ENCODE measurements around the gene MMP28. TPM values are rescaled to one million over a fixed set of nuclear protein-coding genes. Genes with fewer than 3 reads are reported as not detected.

Gene MMP28
- total RNA-seq, 4 donors from 2014 or later: 104 to 368 (median 128) TPM

- no peak for DNase-seq
- H3K9me3 ChIP-seq: no peaks in the 10 kb centered on the region
- no peak overlapping the region for H3K27ac ChIP-seq
- no peaks in the 10 kb centered on the region for H3K36me3 ChIP-seq
- TF ChIP-seq CTCF (IDR thresholded peaks at IDR 0.05): no peak
- no peak for TF ChIP-seq EP300 (IDR thresholded peaks at IDR 0.05; ENCODE audit: low read depth)
- no peak for TF ChIP-seq POLR2AphosphoS5 (IDR thresholded peaks at IDR 0.05)
- no peak for TF ChIP-seq POLR2A (IDR thresholded peaks at IDR 0.05)
- intact Hi-C loops (cut with DNase I; ENCODE audit: low total_unique reads) (loop anchor here (10.0 kb wide), 2 partner anchors 46 to 126 kb away; no protein-coding TSS in a partner anchor), in situ Hi-C loops (cut with MboI; ENCODE audit: low pct_ligation_motif_present in 1 of 4, low pct_unique_long_range_greater_than_20kb in 1 of 4, low sequenced_read_pairs in 3 of 4) (loop anchor here (10.0 to 25.0 kb wide), 4 partner anchors 129 to 604 kb away; partner anchors contain the start of genes NLE1 (in 1 of the 4) and UNC45B (in 1 of the 4))
- peaks cover 0 to 7% (median 5%) of the 10 kb centered on the region in 4 donors for H3K4me1 ChIP-seq
- WGBS, 2 donors (ENCODE audit: low coverage in 1 of 2): 33% methylated on average over 3 to 55 of the region's 73 CpGs
- H3K27me3 ChIP-seq: peaks cover 43% of the 10 kb centered on the region
- H3K4me3 ChIP-seq: peak overlapping the region in 1 of 4 donors; percentile 19
Observed at GRCh38 chr17:35740997-35741931, 54.2 kb downstream of the MMP28 start.

GRCh38 chr17:35740216-35740615 lies 55.2 kb downstream of the MMP28 start:
- H3K27ac ChIP-seq: no peak overlapping the region
- H3K27me3 ChIP-seq: peaks cover 43% of the 10 kb centered on the region
- intact Hi-C loops (cut with DNase I; ENCODE audit: low total_unique reads): loop anchor here (10.0 kb wide), 2 partner anchors 45 to 125 kb away; no protein-coding TSS in a partner anchor
- WGBS, 2 donors (ENCODE audit: low coverage in 1 of 2): 81% methylated on average over 7 of the region's 7 CpGs; no CpG with 5 or more reads in 1 of the 2 donors
- DNase-seq: no peak
- H3K9me3 ChIP-seq: no peaks in the 10 kb centered on the region
- H3K36me3 ChIP-seq: no peaks in the 10 kb centered on the region
- TF ChIP-seq CTCF (IDR thresholded peaks at IDR 0.05) (no peak), POLR2A (IDR thresholded peaks at IDR 0.05) (no peak), EP300 (IDR thresholded peaks at IDR 0.05; ENCODE audit: low read depth) (no peak), POLR2AphosphoS5 (IDR thresholded peaks at IDR 0.05) (no peak)
- H3K4me1 ChIP-seq: peaks cover 0 to 7% (median 5%) of the 10 kb centered on the region in 4 donors
- in situ Hi-C loops (cut with MboI; ENCODE audit: low pct_ligation_motif_present in 1 of 4, low pct_unique_long_range_greater_than_20kb in 1 of 4, low sequenced_read_pairs in 3 of 4): loop anchor here (10.0 to 25.0 kb wide), 4 partner anchors 128 to 603 kb away; partner anchors contain the start of genes NLE1 (in 1 of the 4) and UNC45B (in 1 of the 4)
- H3K4me3 ChIP-seq: no peak overlapping the region

- in situ Hi-C loops (cut with MboI; ENCODE audit: low pct_ligation_motif_present in 1 of 4, low pct_unique_long_range_greater_than_20kb in 1 of 4, low sequenced_read_pairs in 3 of 4): loop anchor here (25.0 kb wide), 3 partner anchors 126 to 601 kb away; partner anchors contain the start of genes NLE1 (in 1 of the 4) and UNC45B (in 1 of the 4)
- no peaks in the 10 kb centered on the region for H3K36me3 ChIP-seq
- no peak overlapping the region for H3K4me3 ChIP-seq
- no peaks in the 10 kb centered on the region for H3K9me3 ChIP-seq
- 86 to 87% methylated on average over 3 to 5 of the region's 5 CpGs for WGBS, 2 donors (ENCODE audit: low coverage in 1 of 2)
- TF ChIP-seq CTCF (IDR thresholded peaks at IDR 0.05) (no peak), EP300 (IDR thresholded peaks at IDR 0.05; ENCODE audit: low read depth) (no peak), POLR2AphosphoS5 (IDR thresholded peaks at IDR 0.05) (no peak), POLR2A (IDR thresholded peaks at IDR 0.05) (no peak)
- intact Hi-C loops (cut with DNase I; ENCODE audit: low total_unique reads): no loop called here
- peaks cover 0 to 7% (median 5%) of the 10 kb centered on the region in 4 donors for H3K4me1 ChIP-seq
- DNase-seq: no peak
- no peak overlapping the region for H3K27ac ChIP-seq
- peaks cover 38% of the 10 kb centered on the region for H3K27me3 ChIP-seq
Observed at GRCh38 chr17:35738519-35739133, 56.8 kb downstream of the MMP28 start.

- intact Hi-C loops (cut with DNase I; ENCODE audit: low total_unique reads): no loop called here
- peaks cover 26% of the 10 kb centered on the region for H3K27me3 ChIP-seq
- no peak overlapping the region for H3K27ac ChIP-seq
- WGBS, 2 donors (ENCODE audit: low coverage in 1 of 2): 92% methylated on average over 5 of the region's 5 CpGs; no CpG with 5 or more reads in 1 of the 2 donors
- in situ Hi-C loops (cut with MboI; ENCODE audit: low pct_ligation_motif_present in 1 of 4, low pct_unique_long_range_greater_than_20kb in 1 of 4, low sequenced_read_pairs in 3 of 4): loop anchor here (25.0 kb wide), 3 partner anchors 124 to 599 kb away; partner anchors contain the start of genes NLE1 (in 1 of the 4) and UNC45B (in 1 of the 4)
- H3K9me3 ChIP-seq: no peaks in the 10 kb centered on the region
- TF ChIP-seq CTCF (IDR thresholded peaks at IDR 0.05): no peak
- H3K4me3 ChIP-seq: no peak overlapping the region
- no peak for DNase-seq
- H3K4me1 ChIP-seq: peaks cover 1 to 11% (median 8%) of the 10 kb centered on the region in 4 donors
- H3K36me3 ChIP-seq: no peaks in the 10 kb centered on the region
Observed at GRCh38 chr17:35736236-35736635, 59.2 kb downstream of the MMP28 start.

Data from transverse colon (tissue), 4 donors.